Dendritic cell treated with granulocyte-macrophage colony-stimulating factor and Interleukin-4, amounts not matched to agents 40 ng/mL and 50 ng/mL, for 4 days (primary cell): ENCODE measurements around the gene CNTNAP5.

Source experiments
- H3K27ac Mint-ChIP-seq: one replicate; pipeline ENCODE4 v1.8.0; 2022; ENCODE audit warnings: mild to moderate bottlenecking, mixed read lengths
- H3K27me3 Mint-ChIP-seq: one replicate; pipeline ENCODE4 v1.8.0; 2022; ENCODE audit warnings: mild to moderate bottlenecking, mixed read lengths
- H3K36me3 Mint-ChIP-seq: one replicate; pipeline ENCODE4 v1.8.0; 2022; ENCODE audit warnings: low read depth, mixed read lengths
- H3K4me1 Mint-ChIP-seq: one replicate; pipeline ENCODE4 v1.8.0; 2022; ENCODE audit warnings: low read depth, mixed read lengths
- H3K4me3 Mint-ChIP-seq: one replicate; pipeline ENCODE4 v1.8.0; 2022; ENCODE audit warnings: mild to moderate bottlenecking, moderate library complexity, mixed read lengths
- H3K9me3 Mint-ChIP-seq: one replicate; pipeline ENCODE4 v1.8.0; 2022; ENCODE audit warnings: mixed read lengths
- intact Hi-C: fragments of 100-400 bp; cut with micrococcal nuclease; formaldehyde crosslinking; loops from one replicate; pipeline ENCODE4 v1.15.0; 2022

CNTNAP5 gene

GRCh38 chr2:124664363-124664762 is 639.3 kb downstream of the CNTNAP5 start:
- H3K36me3 Mint-ChIP-seq, result no peaks in the 10 kb centered on the region
- no peaks in the 10 kb centered on the region for H3K27me3 Mint-ChIP-seq
- no peak overlapping the region for H3K27ac Mint-ChIP-seq
- no peak overlapping the region for H3K4me3 Mint-ChIP-seq
- H3K9me3 Mint-ChIP-seq, result peaks cover 21% of the 10 kb centered on the region
- no peaks in the 10 kb centered on the region for H3K4me1 Mint-ChIP-seq
- intact Hi-C loops, result no loop called here

GRCh38 chr2:124666976-124667375 is 641.9 kb downstream of the CNTNAP5 start:
- peaks cover 21% of the 10 kb centered on the region for H3K9me3 Mint-ChIP-seq
- H3K27ac Mint-ChIP-seq, result no peak overlapping the region
- no peak overlapping the region for H3K4me3 Mint-ChIP-seq
- intact Hi-C loops, result no loop called here
- no peaks in the 10 kb centered on the region for H3K36me3 Mint-ChIP-seq
- H3K27me3 Mint-ChIP-seq, result no peaks in the 10 kb centered on the region
- H3K4me1 Mint-ChIP-seq, result no peaks in the 10 kb centered on the region

- intact Hi-C loops, result no loop called here
- no peaks in the 10 kb centered on the region for H3K27me3 Mint-ChIP-seq
- no peak overlapping the region for H3K4me3 Mint-ChIP-seq
- H3K4me1 Mint-ChIP-seq, result no peaks in the 10 kb centered on the region
- no peak overlapping the region for H3K27ac Mint-ChIP-seq
- peaks cover 17% of the 10 kb centered on the region for H3K9me3 Mint-ChIP-seq
- H3K36me3 Mint-ChIP-seq, result no peaks in the 10 kb centered on the region
Observed at GRCh38 chr2:124668161-124668560, 643.1 kb downstream of the CNTNAP5 start.

GRCh38 chr2:124670187-124670586 is 645.1 kb downstream of the CNTNAP5 start:
- no peak overlapping the region for H3K4me3 Mint-ChIP-seq
- intact Hi-C loops, result no loop called here
- peaks cover 19% of the 10 kb centered on the region for H3K9me3 Mint-ChIP-seq
- no peak overlapping the region for H3K27ac Mint-ChIP-seq
- no peaks in the 10 kb centered on the region for H3K36me3 Mint-ChIP-seq
- no peaks in the 10 kb centered on the region for H3K27me3 Mint-ChIP-seq
- no peaks in the 10 kb centered on the region for H3K4me1 Mint-ChIP-seq

- Mint-ChIP-seq H3K4me3 (no peak overlapping the region), H3K4me1 (no peaks in the 10 kb centered on the region), H3K27me3 (no peaks in the 10 kb centered on the region), H3K27ac (no peak overlapping the region), H3K36me3 (no peaks in the 10 kb centered on the region), H3K9me3 (peaks cover 48% of the 10 kb centered on the region)
- intact Hi-C loops, result no loop called here
Observed at GRCh38 chr2:124678043-124678442, 653.0 kb downstream of the CNTNAP5 start.

- H3K27me3 Mint-ChIP-seq, result no peaks in the 10 kb centered on the region
Observed at GRCh38 chr2:124683536-124684428, 658.7 kb downstream of the CNTNAP5 start.

GRCh38 chr2:124689348-124689747 is 664.3 kb downstream of the CNTNAP5 start:
- Mint-ChIP-seq H3K27me3 (no peaks in the 10 kb centered on the region), H3K36me3 (no peaks in the 10 kb centered on the region), H3K4me3 (no peak overlapping the region), H3K9me3 (peaks cover 55% of the 10 kb centered on the region), H3K27ac (no peak overlapping the region), H3K4me1 (no peaks in the 10 kb centered on the region)
- intact Hi-C loops, result no loop called here

More at GRCh38 chr2:124683536-124684428, 658.7 kb downstream of the CNTNAP5 start:
- H3K4me1 Mint-ChIP-seq, result no peaks in the 10 kb centered on the region
- intact Hi-C loops, result no loop called here
- H3K36me3 Mint-ChIP-seq, result no peaks in the 10 kb centered on the region
- H3K4me3 Mint-ChIP-seq, result no peak overlapping the region
- no peak overlapping the region for H3K27ac Mint-ChIP-seq
- peaks cover 42% of the 10 kb centered on the region for H3K9me3 Mint-ChIP-seq

GRCh38 chr2:124692216-124692615 is 667.1 kb downstream of the CNTNAP5 start:
- Mint-ChIP-seq H3K4me3 (no peak overlapping the region), H3K36me3 (no peaks in the 10 kb centered on the region), H3K9me3 (peaks cover 40% of the 10 kb centered on the region), H3K27me3 (no peaks in the 10 kb centered on the region), H3K27ac (no peak overlapping the region), H3K4me1 (no peaks in the 10 kb centered on the region)
- intact Hi-C loops, result no loop called here

- no peak overlapping the region for H3K4me3 Mint-ChIP-seq
- H3K27me3 Mint-ChIP-seq, result no peaks in the 10 kb centered on the region
- H3K9me3 Mint-ChIP-seq, result peaks cover 39% of the 10 kb centered on the region
- H3K4me1 Mint-ChIP-seq, result no peaks in the 10 kb centered on the region
- intact Hi-C loops, result no loop called here
- H3K27ac Mint-ChIP-seq, result no peak overlapping the region
- no peaks in the 10 kb centered on the region for H3K36me3 Mint-ChIP-seq
Observed at GRCh38 chr2:124692707-124693106, 667.6 kb downstream of the CNTNAP5 start.

- no peaks in the 10 kb centered on the region for H3K27me3 Mint-ChIP-seq
- H3K36me3 Mint-ChIP-seq, result no peaks in the 10 kb centered on the region
- H3K4me1 Mint-ChIP-seq, result no peaks in the 10 kb centered on the region
- H3K27ac Mint-ChIP-seq, result no peak overlapping the region
- H3K4me3 Mint-ChIP-seq, result no peak overlapping the region
- intact Hi-C loops, result no loop called here
- peaks cover 38% of the 10 kb centered on the region for H3K9me3 Mint-ChIP-seq
Observed at GRCh38 chr2:124693156-124693555, 668.1 kb downstream of the CNTNAP5 start.

- Mint-ChIP-seq H3K36me3 (no peaks in the 10 kb centered on the region), H3K4me3 (no peak overlapping the region), H3K27me3 (no peaks in the 10 kb centered on the region), H3K4me1 (no peaks in the 10 kb centered on the region), H3K9me3 (peaks cover 21% of the 10 kb centered on the region), H3K27ac (no peak overlapping the region)
- intact Hi-C loops, result no loop called here
Observed at GRCh38 chr2:124698979-124699565, 674.0 kb downstream of the CNTNAP5 start.

GRCh38 chr2:124702777-124703176 is 677.7 kb downstream of the CNTNAP5 start:
- intact Hi-C loops, result no loop called here
- H3K36me3 Mint-ChIP-seq, result no peaks in the 10 kb centered on the region
- H3K4me1 Mint-ChIP-seq, result no peaks in the 10 kb centered on the region
- no peaks in the 10 kb centered on the region for H3K27me3 Mint-ChIP-seq
- H3K9me3 Mint-ChIP-seq, result peaks cover 47% of the 10 kb centered on the region
- H3K4me3 Mint-ChIP-seq, result no peak overlapping the region
- H3K27ac Mint-ChIP-seq, result no peak overlapping the region

GRCh38 chr2:124704071-124704925 is 679.2 kb downstream of the CNTNAP5 start:
- Mint-ChIP-seq H3K27me3 (no peaks in the 10 kb centered on the region), H3K27ac (no peak overlapping the region), H3K4me3 (no peak overlapping the region), H3K36me3 (no peaks in the 10 kb centered on the region), H3K4me1 (no peaks in the 10 kb centered on the region), H3K9me3 (peaks cover 63% of the 10 kb centered on the region)
- intact Hi-C loops, result no loop called here

GRCh38 chr2:124708661-124709060 is 683.6 kb downstream of the CNTNAP5 start:
- no peaks in the 10 kb centered on the region for H3K36me3 Mint-ChIP-seq
- no peak overlapping the region for H3K27ac Mint-ChIP-seq
- H3K4me3 Mint-ChIP-seq, result no peak overlapping the region
- H3K4me1 Mint-ChIP-seq, result no peaks in the 10 kb centered on the region
- intact Hi-C loops, result no loop called here
- no peaks in the 10 kb centered on the region for H3K27me3 Mint-ChIP-seq
- H3K9me3 Mint-ChIP-seq, result peaks cover 52% of the 10 kb centered on the region
